ENCODE measurements around the gene PRSS27. TPM values are rescaled to one million over a fixed set of nuclear protein-coding genes. Genes with fewer than 3 reads are reported as not detected.

Gene PRSS27
- total RNA-seq, 1 donor from 2014 or later, result 2.9 TPM

DNA sequence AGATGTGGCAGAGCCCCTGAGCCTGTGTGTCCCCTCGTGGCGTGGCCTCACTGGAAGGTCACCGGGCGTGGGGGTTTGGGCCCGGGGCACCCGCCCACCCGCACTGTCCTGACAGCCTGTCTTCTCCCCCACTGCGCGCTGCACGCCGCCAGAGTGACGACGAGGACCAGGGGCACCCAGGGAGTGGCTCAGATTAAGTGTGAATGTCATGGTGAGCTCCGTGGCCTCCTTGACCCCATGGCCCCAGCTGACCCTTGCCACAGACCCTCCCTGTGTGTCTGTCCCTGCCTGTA lies 15.1 kb downstream of the PRSS27 start:
- H3K4me3 ChIP-seq (ENCODE audit: low read depth, low read length), result no peak overlapping the region
- no peak for DNase-seq (ENCODE audit: low read depth)
- no peaks in the 10 kb centered on the region for H3K27me3 ChIP-seq (ENCODE audit: control insufficient read depth, insufficient read depth, low read length)
- TF ChIP-seq, protein P1, sequence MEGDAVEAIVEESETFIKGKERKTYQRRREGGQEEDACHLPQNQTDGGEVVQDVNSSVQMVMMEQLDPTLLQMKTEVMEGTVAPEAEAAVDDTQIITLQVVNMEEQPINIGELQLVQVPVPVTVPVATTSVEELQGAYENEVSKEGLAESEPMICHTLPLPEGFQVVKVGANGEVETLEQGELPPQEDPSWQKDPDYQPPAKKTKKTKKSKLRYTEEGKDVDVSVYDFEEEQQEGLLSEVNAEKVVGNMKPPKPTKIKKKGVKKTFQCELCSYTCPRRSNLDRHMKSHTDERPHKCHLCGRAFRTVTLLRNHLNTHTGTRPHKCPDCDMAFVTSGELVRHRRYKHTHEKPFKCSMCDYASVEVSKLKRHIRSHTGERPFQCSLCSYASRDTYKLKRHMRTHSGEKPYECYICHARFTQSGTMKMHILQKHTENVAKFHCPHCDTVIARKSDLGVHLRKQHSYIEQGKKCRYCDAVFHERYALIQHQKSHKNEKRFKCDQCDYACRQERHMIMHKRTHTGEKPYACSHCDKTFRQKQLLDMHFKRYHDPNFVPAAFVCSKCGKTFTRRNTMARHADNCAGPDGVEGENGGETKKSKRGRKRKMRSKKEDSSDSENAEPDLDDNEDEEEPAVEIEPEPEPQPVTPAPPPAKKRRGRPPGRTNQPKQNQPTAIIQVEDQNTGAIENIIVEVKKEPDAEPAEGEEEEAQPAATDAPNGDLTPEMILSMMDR (IDR thresholded peaks at IDR 0.05; ENCODE audit: insufficient read depth, low read length, poor library complexity, severe bottlenecking), result no peak
- H3K36me3 ChIP-seq (ENCODE audit: control insufficient read depth, insufficient read depth, low read length), result peaks cover 1% of the 10 kb centered on the region

DNA sequence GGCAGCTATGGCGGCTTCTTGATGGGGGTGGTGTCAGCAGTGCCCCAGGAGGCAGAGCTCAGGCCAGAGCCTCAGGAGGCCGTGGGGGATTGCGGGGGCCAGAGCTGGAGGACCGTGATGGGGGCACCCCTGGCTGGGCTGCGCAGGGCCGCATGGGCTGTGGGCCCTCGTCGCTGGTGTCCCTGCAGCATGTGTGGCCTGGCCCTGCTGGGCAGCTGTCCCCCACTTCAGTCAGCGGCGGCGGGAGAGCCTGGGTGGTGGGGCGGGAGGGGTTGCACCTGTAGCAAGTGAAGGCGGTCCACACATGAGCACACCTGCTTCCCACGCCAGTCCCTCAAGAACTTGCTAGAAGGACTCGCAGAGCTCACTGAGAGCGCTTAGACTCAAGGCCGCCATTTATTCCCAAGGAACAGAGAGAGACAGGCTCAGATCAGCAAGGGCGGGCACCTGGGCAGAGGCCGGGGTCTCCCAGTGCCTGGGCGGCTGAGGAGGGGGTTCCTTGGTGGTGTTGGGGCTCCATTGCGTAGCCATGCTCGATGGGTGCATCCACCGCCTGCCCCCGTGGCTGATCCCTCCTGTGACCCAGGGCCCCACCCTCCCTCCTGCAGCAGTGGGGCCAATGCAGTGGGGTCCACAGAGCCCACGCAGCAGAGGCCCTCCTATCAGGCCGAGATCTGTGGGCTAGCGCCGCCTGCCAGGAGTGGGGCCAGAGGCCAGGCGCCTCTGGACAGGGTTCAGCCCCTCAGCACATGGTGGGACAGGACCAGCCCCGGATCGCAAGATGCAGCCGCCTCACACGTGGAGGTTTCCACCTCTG lies 15.7 kb downstream of the PRSS27 start:
- Histone ChIP-seq H3K4me3 (ENCODE audit: low read depth, low read length) (no peak overlapping the region), H3K36me3 (ENCODE audit: control insufficient read depth, insufficient read depth, low read length) (peaks cover 1% of the 10 kb centered on the region), H3K27me3 (ENCODE audit: control insufficient read depth, insufficient read depth, low read length) (no peaks in the 10 kb centered on the region)
- TF ChIP-seq, protein P1 (IDR thresholded peaks at IDR 0.05; ENCODE audit: insufficient read depth, low read length, poor library complexity, severe bottlenecking), result no peak
- DNase-seq (ENCODE audit: low read depth), result no peak

DNA sequence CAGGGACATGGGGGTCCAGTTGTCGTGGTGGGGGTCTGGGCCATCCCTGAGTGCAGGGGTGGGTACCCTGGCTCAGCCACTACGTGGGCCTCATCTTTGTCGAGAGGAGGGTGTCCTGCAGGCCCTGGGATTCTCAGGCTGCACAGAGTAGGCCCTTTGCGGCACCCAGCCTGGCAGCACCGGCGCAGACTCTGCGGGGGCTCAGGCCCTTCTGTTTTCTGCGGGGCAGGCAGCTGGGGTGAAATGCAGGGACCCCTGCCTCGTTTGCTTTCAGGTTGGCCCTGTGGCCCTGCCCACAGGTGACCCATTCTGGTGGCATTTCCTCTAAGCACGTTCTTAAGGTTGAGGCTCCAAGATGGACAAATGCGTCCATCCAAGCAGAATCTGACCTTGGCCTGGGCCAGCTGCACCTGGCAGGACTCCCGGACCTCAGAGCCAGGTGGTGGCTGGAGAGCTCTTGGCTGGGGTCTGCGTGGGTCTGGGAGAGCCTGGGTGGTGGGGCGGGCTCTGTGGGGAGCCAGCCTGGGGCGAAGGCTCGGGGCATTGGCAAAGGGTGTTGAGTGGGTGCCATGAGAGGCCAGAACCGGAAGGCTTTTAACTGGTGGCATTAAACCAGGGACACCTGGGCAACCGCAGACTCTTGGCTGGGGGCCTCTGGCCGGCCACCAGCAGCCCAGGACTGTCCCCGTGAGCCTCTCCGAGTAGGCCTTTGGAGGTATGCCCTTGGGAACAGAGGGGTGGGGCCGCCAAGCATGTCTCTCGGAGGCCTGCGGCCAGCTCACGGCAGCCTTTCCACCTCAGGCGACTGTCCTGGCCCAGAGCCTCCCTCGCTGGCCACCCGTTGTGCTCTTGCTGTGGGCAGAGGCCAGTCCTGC lies 16.9 kb downstream of the PRSS27 start:
- Histone ChIP-seq H3K4me3 (ENCODE audit: low read depth, low read length) (no peak overlapping the region), H3K36me3 (ENCODE audit: control insufficient read depth, insufficient read depth, low read length) (peaks cover 3% of the 10 kb centered on the region), H3K27me3 (ENCODE audit: control insufficient read depth, insufficient read depth, low read length) (no peaks in the 10 kb centered on the region)
- TF ChIP-seq, protein P1 (IDR thresholded peaks at IDR 0.05; ENCODE audit: insufficient read depth, low read length, poor library complexity, severe bottlenecking), result no peak
- DNase-seq (ENCODE audit: low read depth), result no peak

DNA sequence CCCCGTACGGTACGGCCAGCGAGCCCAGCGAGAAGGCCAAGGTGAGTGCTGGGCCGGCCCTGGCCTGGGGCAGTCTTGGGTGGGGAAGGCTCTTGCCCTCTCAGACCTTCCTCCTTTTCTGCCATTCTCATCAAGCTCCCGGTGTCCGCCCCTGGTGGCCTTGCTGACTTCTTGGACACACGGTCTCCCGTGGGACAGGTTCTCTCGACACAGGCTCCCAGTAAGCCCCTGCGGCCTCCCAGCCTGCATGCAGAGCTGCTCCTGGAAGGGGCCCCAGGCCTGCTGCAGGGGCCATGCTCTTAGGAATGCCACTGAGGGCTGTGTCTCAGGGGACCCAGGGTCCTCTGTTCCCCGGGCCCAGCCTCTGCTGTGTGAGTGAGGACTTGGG lies 17.6 kb downstream of the PRSS27 start:
- H3K36me3 ChIP-seq (ENCODE audit: control insufficient read depth, insufficient read depth, low read length), result peaks cover 3% of the 10 kb centered on the region
- no peak for DNase-seq (ENCODE audit: low read depth)
- no peaks in the 10 kb centered on the region for H3K27me3 ChIP-seq (ENCODE audit: control insufficient read depth, insufficient read depth, low read length)
- TF ChIP-seq, protein P1 (IDR thresholded peaks at IDR 0.05; ENCODE audit: insufficient read depth, low read length, poor library complexity, severe bottlenecking), result no peak
- H3K4me3 ChIP-seq (ENCODE audit: low read depth, low read length), result no peak overlapping the region

DNA sequence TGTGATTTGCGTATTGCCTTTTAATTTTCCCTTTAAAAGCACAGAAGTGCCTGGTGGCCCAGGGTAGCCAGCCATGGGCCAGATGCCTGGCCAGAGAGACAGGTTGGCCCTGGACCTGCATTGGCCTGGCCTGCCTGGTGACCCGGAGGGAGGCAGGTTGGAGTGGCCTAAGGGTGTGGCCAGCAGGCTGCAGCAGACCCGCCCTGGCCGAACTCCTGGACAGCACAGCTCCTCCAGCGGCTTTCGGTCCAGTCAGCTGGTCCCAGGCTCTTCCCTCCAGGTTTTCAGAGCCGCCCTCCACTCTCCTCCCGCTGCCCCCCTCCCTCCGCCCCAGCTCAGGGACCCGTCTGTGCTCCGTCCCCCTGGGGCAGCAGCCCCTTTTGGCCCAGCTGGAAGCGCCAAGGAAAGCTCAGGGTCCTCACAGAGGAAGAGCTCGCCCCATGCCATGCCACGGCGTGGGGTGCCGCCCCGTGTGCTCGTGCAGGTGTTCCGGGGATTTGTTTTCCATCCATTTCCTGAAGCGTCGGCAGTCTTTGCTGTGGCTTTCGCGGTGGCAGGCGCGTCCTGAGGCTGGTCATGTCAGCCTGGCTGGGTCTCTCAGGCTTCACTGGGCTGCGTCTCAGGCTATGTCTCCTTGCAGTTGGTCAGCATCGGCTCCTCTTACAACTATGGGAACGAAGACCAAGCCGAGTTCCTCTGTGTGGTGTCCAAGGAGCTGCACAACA lies 18.1 kb downstream of the PRSS27 start:
- Histone ChIP-seq H3K4me3 (ENCODE audit: low read depth, low read length) (no peak overlapping the region), H3K36me3 (ENCODE audit: control insufficient read depth, insufficient read depth, low read length) (peaks cover 3% of the 10 kb centered on the region), H3K27me3 (ENCODE audit: control insufficient read depth, insufficient read depth, low read length) (no peaks in the 10 kb centered on the region)
- no peak for DNase-seq (ENCODE audit: low read depth)
- TF ChIP-seq, protein P1 (IDR thresholded peaks at IDR 0.05; ENCODE audit: insufficient read depth, low read length, poor library complexity, severe bottlenecking), result no peak
